KMS-11 (cell line): ENCODE measurements around the gene FGF11.

Experiments used
- H2AFZ ChIP-seq: fragments of 200-600 bp; sonication (generic); 2 replicates; pipeline ENCODE4 v1.6.1; 2016; ENCODE audit warnings: antibody characterized with exemption, mixed run types, low read depth
- H3K27ac ChIP-seq: fragments of 200-600 bp; sonication (generic); 2 replicates; pipeline ENCODE4 v1.6.1; 2016; ENCODE audit warnings: mild to moderate bottlenecking, mixed run types
- H3K27me3 ChIP-seq: fragments of 200-600 bp; sonication (generic); 2 replicates; pipeline ENCODE4 v1.6.1; 2017; ENCODE audit warnings: mild to moderate bottlenecking, low read depth, mixed run types, moderate library complexity; ENCODE audit not compliant: insufficient read depth
- H3K36me3 ChIP-seq: fragments of 200-600 bp; sonication (generic); 2 replicates; pipeline ENCODE4 v1.6.1; 2017; ENCODE audit warnings: mild to moderate bottlenecking, mixed run types; ENCODE audit not compliant: insufficient read depth
- H3K4me1 ChIP-seq: fragments of 200-600 bp; sonication (generic); 2 replicates; pipeline ENCODE4 v1.6.1; 2016; ENCODE audit warnings: mild to moderate bottlenecking, low read depth, mixed run types; ENCODE audit not compliant: poor library complexity, severe bottlenecking
- H3K4me2 ChIP-seq: fragments of 200-600 bp; sonication (generic); 2 replicates; pipeline ENCODE4 v1.7.0; 2016; ENCODE audit warnings: mild to moderate bottlenecking, mixed run types
- H3K4me3 ChIP-seq: fragments of 200-600 bp; sonication (generic); IDR thresholded peaks from 2 replicates; pipeline ENCODE4 v1.6.1; 2017; ENCODE audit warnings: low read depth, low read length, mixed read lengths; ENCODE audit not compliant: insufficient read depth
- H3K79me2 ChIP-seq: fragments of 200-600 bp; sonication (generic); 2 replicates; pipeline ENCODE4 v1.6.1; 2016; ENCODE audit warnings: low read depth, mixed run types; ENCODE audit not compliant: insufficient read depth
- H3K9ac ChIP-seq: fragments of 200-600 bp; sonication (generic); 2 replicates; pipeline ENCODE4 v1.6.1; 2016; ENCODE audit warnings: mild to moderate bottlenecking, mixed run types
- H4K20me1 ChIP-seq: fragments of 200-600 bp; sonication (generic); 2 replicates; pipeline ENCODE4 v1.6.1; 2016; ENCODE audit warnings: mild to moderate bottlenecking, mixed run types; ENCODE audit not compliant: insufficient read depth
- CTCF ChIP-seq: fragments of 200-600 bp; sonication (generic); conservative IDR thresholded peaks from 2 replicates; pipeline ENCODE4 v1.6.1; 2017; ENCODE audit warnings: low read depth, mild to moderate bottlenecking, antibody characterized with exemption, low read length, moderate library complexity, mixed read lengths

Gene FGF11

GRCh38 chr17:7426896-7427489, 12.3 kb upstream of the FGF11 start:
- no peaks in the 10 kb centered on the region for H3K79me2 ChIP-seq
- no peaks in the 10 kb centered on the region for H3K27me3 ChIP-seq
- no peak overlapping the region for H2AFZ ChIP-seq
- no peak overlapping the region for H3K9ac ChIP-seq
- H3K36me3 ChIP-seq: no peaks in the 10 kb centered on the region
- H4K20me1 ChIP-seq: no peaks in the 10 kb centered on the region
- H3K27ac ChIP-seq: no peak overlapping the region
- no peak for TF ChIP-seq CTCF
- no peak overlapping the region for H3K4me3 ChIP-seq
- no peaks in the 10 kb centered on the region for H3K4me1 ChIP-seq
- H3K4me2 ChIP-seq: no peak overlapping the region

- no peak for TF ChIP-seq CTCF
- Histone ChIP-seq H3K27ac (no peak overlapping the region), H4K20me1 (no peaks in the 10 kb centered on the region), H2AFZ (no peak overlapping the region), H3K27me3 (no peaks in the 10 kb centered on the region), H3K4me2 (no peak overlapping the region), H3K4me1 (no peaks in the 10 kb centered on the region), H3K36me3 (no peaks in the 10 kb centered on the region), H3K9ac (no peak overlapping the region), H3K4me3 (no peak overlapping the region), H3K79me2 (no peaks in the 10 kb centered on the region)
Observed at GRCh38 chr17:7427549-7427948, 11.8 kb upstream of the FGF11 start.

GRCh38 chr17:7428557-7428956, 10.8 kb upstream of the FGF11 start, which contains the start of gene SPEM3:
SPEM3 (plus strand) TSS chr17:7428857; CDS start chr17:7428903, 46 bp downstream.
- no peak for TF ChIP-seq CTCF
- Histone ChIP-seq H4K20me1 (no peaks in the 10 kb centered on the region), H3K4me1 (no peaks in the 10 kb centered on the region), H3K79me2 (no peaks in the 10 kb centered on the region), H3K27ac (no peak within 1 kb of the TSS), H2AFZ (no peak within 1 kb of the TSS), H3K27me3 (no peaks in the 10 kb centered on the region), H3K9ac (no peak within 1 kb of the TSS), H3K4me2 (no peak within 1 kb of the TSS), H3K36me3 (no peaks in the 10 kb centered on the region), H3K4me3 (no peak within 1 kb of the TSS)

DNA sequence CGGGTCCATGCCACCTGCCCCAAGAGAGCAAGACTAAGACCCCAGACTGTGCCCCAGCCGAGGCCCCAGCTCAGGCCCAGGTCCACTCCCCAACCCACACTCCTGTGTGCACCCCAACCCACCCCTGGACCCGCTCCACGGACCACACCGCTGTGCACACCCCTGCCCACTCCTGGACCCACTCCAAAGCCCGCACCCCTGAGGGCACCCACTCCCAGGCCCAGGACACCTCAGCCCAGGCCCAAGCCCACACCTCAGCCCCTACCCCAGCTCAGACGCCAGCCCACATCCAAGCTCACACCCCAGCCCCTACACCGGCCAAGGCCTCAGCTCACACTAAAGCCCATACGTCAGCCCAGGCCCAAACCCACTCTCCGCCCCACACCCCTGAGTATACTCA, 9.6 kb upstream of the FGF11 start:
- Histone ChIP-seq H3K36me3 (no peaks in the 10 kb centered on the region), H2AFZ (no peak overlapping the region), H3K4me3 (no peak overlapping the region), H3K27ac (no peak overlapping the region), H3K9ac (no peak overlapping the region), H3K27me3 (no peaks in the 10 kb centered on the region), H4K20me1 (no peaks in the 10 kb centered on the region), H3K79me2 (no peaks in the 10 kb centered on the region), H3K4me1 (no peaks in the 10 kb centered on the region), H3K4me2 (no peak overlapping the region)
- no peak for TF ChIP-seq CTCF
